Right lobe of liver (tissue), 6 donors: Measurements from ENCODE around the gene TLCD4. TPM values are rescaled to one million over a fixed set of nuclear protein-coding genes. Genes with fewer than 3 reads are reported as not detected.

Experiments
- ATAC-seq, 4 donors: fragments of 200-7000 bp; cut with Tn5 transposase; one replicate each; pipeline ENCODE4 v1.9.1; 2020; ENCODE audit warnings: mild to moderate bottlenecking in 4 of 4, moderate library complexity in 4 of 4
- DNase-seq, 3 donors: peaks; one replicate each; pipeline ENCODE4 v3.0.0-alpha.2; 2020
- H3K27ac ChIP-seq, 3 donors: fragments of 200-600 bp; one replicate each; pipeline ENCODE4 v1.8.0; 2022
- H3K27me3 ChIP-seq, 2 donors: fragments of 200-600 bp; one replicate each; pipeline ENCODE4 v1.8.0; 2022
- H3K36me3 ChIP-seq, 4 donors: fragments of 200-600 bp; sonication (generic) in 1 of 4; one replicate each; pipeline versions ENCODE4 v1.5.1 to v1.8.0; 2017 to 2022; ENCODE audit warnings: control low read depth in 1 of 4
- H3K4me1 ChIP-seq, 4 donors: fragments of 200-600 bp; sonication (generic) in 1 of 4; one replicate each; pipeline versions ENCODE4 v1.5.1 to v1.8.0; 2017 to 2022; ENCODE audit warnings: control low read depth in 1 of 4
- H3K4me3 ChIP-seq, 3 donors: fragments of 200-600 bp; one replicate each; pipeline ENCODE4 v1.8.0; 2022
- H3K9me3 ChIP-seq, 4 donors: fragments of 200-600 bp; sonication (generic) in 1 of 4; one replicate each; pipeline versions ENCODE4 v1.5.1 to v1.8.0; 2017 to 2022; ENCODE audit warnings: control low read depth in 1 of 4
- CTCF ChIP-seq, 4 donors: fragments of 200-600 bp in 3 of 4; fragments of 450-650 bp in 1 of 4; IDR thresholded peaks; one replicate each; pipeline versions ENCODE4 v1.5.1 to v1.8.0; 2016 to 2022; ENCODE audit warnings: antibody characterized with exemption in 4 of 4, mild to moderate bottlenecking in 2 of 4
- POLR2A ChIP-seq: fragments of 450-650 bp; IDR thresholded peaks from one replicate; pipeline ENCODE4 v1.6.1; 2017; ENCODE audit warnings: antibody characterized with exemption, mild to moderate bottlenecking
- WGBS: methylation state at CpG from one replicate; pipeline ENCODE4 v1.1.6; 2018; ENCODE audit warnings: low coverage, low lambda C conversion rate; ENCODE audit not compliant: insufficient coverage; ENCODE audit errors: missing lambda C conversion rate; 5-methylcytosine and 5-hydroxymethylcytosine counted together
- intact Hi-C, 2 donors: fragments of 100-400 bp; cut with DNase I; formaldehyde crosslinking; loops; one replicate each; pipeline versions ENCODE4 v1.11.2 to v1.14.1; 2022
- total RNA-seq, 6 experiments: library from RNA; depleted of rRNA in 2 of 6; stranded (reverse); fragments of >200 nt in 2 of 6; fragmentation: NEBNext Ultra II Directional in 3 of 6; extraction: Animal tissue kit (Norgen Biotek cat#: 25700) in 3 of 6; gene quantifications; one replicate each; pipeline versions ENCODE4 v1.1.0 to v1.2.4, GENCODE V29; 2016 to 2023
- donor health status: DM: no; HTN: yes; CAD: no.
- donor health status: DM: no; HTN: no; CAD: no.
- donor health status: DM: no; HTN: no; CAD: no.
- donor health status: DM: no; HTN: yes; CAD: no.
- donor health status: DM: no; HTN: yes; CAD: no.

TLCD4 gene
- total RNA-seq, 6 experiments from 2014 or later, result 45.6 to 181 (median 106) TPM

GRCh38 chr1:95071539-95071938 lies 45.6 kb upstream of the TLCD4 start:
- Histone ChIP-seq H3K4me3 (peak overlapping the region; percentile 67 to 70 (median 70)), H3K36me3 (no peaks in the 10 kb centered on the region), H3K27me3 (no peaks in the 10 kb centered on the region), H3K4me1 (peaks cover 0 to 35% (median 16%) of the 10 kb centered on the region in 4 donors), H3K9me3 (no peaks in the 10 kb centered on the region), H3K27ac (peak overlapping the region; percentile 93 to 96 (median 94))
- DNase-seq (no peak), ATAC-seq (no peak)
- WGBS, result 44% methylated on average over 2 of the region's 2 CpGs
- TF ChIP-seq CTCF (IDR thresholded peaks at IDR 0.05) (no peak), POLR2A (no peak)
- intact Hi-C loops, result no loop called here

- TF ChIP-seq POLR2A (no peak), CTCF (IDR thresholded peaks at IDR 0.05) (no peak)
- H3K27me3 ChIP-seq, result no peaks in the 10 kb centered on the region
- no peaks in the 10 kb centered on the region for H3K9me3 ChIP-seq
- H3K4me1 ChIP-seq, result peaks cover 0 to 34% (median 14%) of the 10 kb centered on the region in 4 donors
- no peaks in the 10 kb centered on the region for H3K36me3 ChIP-seq
- DNase-seq (no peak), ATAC-seq (peak in 3 of 4 donors; percentile 10 to 29 (median 13))
- 4% methylated on average over 7 of the region's 7 CpGs for WGBS
- intact Hi-C loops, result no loop called here
- H3K27ac ChIP-seq, result peak overlapping the region; percentile 93 to 96 (median 94)
- H3K4me3 ChIP-seq, result peak overlapping the region; percentile 67 to 70 (median 70)
Observed at GRCh38 chr1:95072117-95072516, 45.0 kb upstream of the TLCD4 start.

- Histone ChIP-seq H3K4me1 (peaks cover 0 to 27% (median 12%) of the 10 kb centered on the region in 4 donors), H3K27me3 (no peaks in the 10 kb centered on the region), H3K4me3 (peak within 1 kb of the TSS; percentile 67 to 70 (median 70)), H3K36me3 (no peaks in the 10 kb centered on the region), H3K9me3 (no peaks in the 10 kb centered on the region), H3K27ac (peak within 1 kb of the TSS; percentile 93 to 96 (median 94))
- under 1% methylated on average over 40 of the region's 53 CpGs for WGBS
- TF ChIP-seq POLR2A, result peak; percentile 68
- no peak for TF ChIP-seq CTCF (IDR thresholded peaks at IDR 0.05)
- intact Hi-C loops, result no loop called here
- ATAC-seq, result peak; percentile 91 to 98 (median 92)
- peak; percentile 93 to 96 (median 96) for DNase-seq
Observed at GRCh38 chr1:95072532-95073419, 44.4 kb upstream of the TLCD4 start, which contains the start of gene ALG14. TSS of gene ALG14 (minus strand) at chr1:95072951. CDS start at chr1:95072898, 53 bp downstream.

- DNase-seq (no peak), ATAC-seq (no peak)
- H3K4me1 ChIP-seq, result peaks cover 0 to 20% (median 8%) of the 10 kb centered on the region in 4 donors
- no peak for TF ChIP-seq POLR2A
- TF ChIP-seq CTCF (IDR thresholded peaks at IDR 0.05), result no peak
- peak overlapping the region; percentile 93 to 96 (median 94) for H3K27ac ChIP-seq
- H3K4me3 ChIP-seq, result peak overlapping the region; percentile 67 to 70 (median 70)
- intact Hi-C loops, result no loop called here
- no peaks in the 10 kb centered on the region for H3K9me3 ChIP-seq
- H3K27me3 ChIP-seq, result no peaks in the 10 kb centered on the region
- no peaks in the 10 kb centered on the region for H3K36me3 ChIP-seq
- WGBS, result 3% methylated on average over 3 of the region's 3 CpGs
Observed at GRCh38 chr1:95073446-95073845, 43.7 kb upstream of the TLCD4 start.
